Gastroesophageal sphincter (tissue), 4 donors: Measurements from ENCODE around the gene HOXC12. TPM values are rescaled to one million over a fixed set of nuclear protein-coding genes. Genes with fewer than 3 reads are reported as not detected.

ENCODE experiments used
- ATAC-seq: fragments of 150-250 bp; one replicate; pipeline ENCODE4 v1.9.1; 2016; ENCODE audit warnings: mild to moderate bottlenecking, moderate library complexity
- H3K27ac ChIP-seq, 4 donors: fragments of 200-600 bp; sonication (generic) in 3 of 4; 1 replicate in 3 of 4; 2 replicates in 1 of 4; pipeline ENCODE4 v1.5.1; 2016 to 2019
- H3K27me3 ChIP-seq: fragments of 200-600 bp; sonication (generic); one replicate; pipeline ENCODE4 v1.5.1; 2019
- H3K36me3 ChIP-seq, 2 donors: fragments of 200-600 bp; sonication (generic); one replicate each; pipeline ENCODE4 v1.5.1; 2019; ENCODE audit warnings: control low read depth in 1 of 2
- H3K4me1 ChIP-seq, 3 donors: fragments of 200-600 bp; sonication (generic); 1 replicate in 2 of 3; 2 replicates in 1 of 3; pipeline ENCODE4 v1.5.1; 2016 to 2019; ENCODE audit warnings: control low read depth in 2 of 3
- H3K4me3 ChIP-seq, 2 donors: fragments of 200-600 bp; sonication (generic); one replicate each; pipeline ENCODE4 v1.5.1; 2019; ENCODE audit warnings: mild to moderate bottlenecking in 1 of 2, moderate library complexity in 1 of 2
- H3K9me3 ChIP-seq, 3 donors: fragments of 200-600 bp; sonication (generic); one replicate each; pipeline ENCODE4 v1.5.1; 2017 to 2019; ENCODE audit warnings: control low read depth in 2 of 3
- EP300 ChIP-seq: sonication (generic); formaldehyde crosslinking; IDR thresholded peaks from one replicate; pipeline ENCODE4 v1.6.1; 2017; ENCODE audit warnings: antibody characterized with exemption, mild to moderate bottlenecking
- POLR2A ChIP-seq, 2 donors: fragments of 450-650 bp; IDR thresholded peaks; one replicate each; pipeline ENCODE4 v1.6.1; 2017; ENCODE audit warnings: antibody characterized with exemption in 2 of 2, mild to moderate bottlenecking in 2 of 2, moderate library complexity in 1 of 2
- POLR2AphosphoS5 ChIP-seq: sonication (generic); formaldehyde crosslinking; IDR thresholded peaks from one replicate; pipeline ENCODE4 v1.6.1; 2017; ENCODE audit warnings: antibody characterized with exemption
- WGBS, 2 donors: methylation state at CpG; one replicate each; pipeline ENCODE4 v1.1.5; 2018; ENCODE audit warnings: low coverage in 1 of 2; 5-methylcytosine and 5-hydroxymethylcytosine counted together
- total RNA-seq, 4 donors: library from RNA; depleted of rRNA; stranded (reverse); fragments of >200 nt; gene quantifications; one replicate each; pipeline ENCODE4 v1.1.0, GENCODE V29; 2016
- TF ChIP-seq, protein P1 (sequence below), 4 experiments: fragments of 200-600 bp in 2 of 4; fragments of 450-650 bp in 2 of 4; sonication (generic) in 1 of 4; IDR thresholded peaks; one replicate each; pipeline ENCODE4 v1.5.1; 2017 to 2019; ENCODE audit warnings: antibody characterized with exemption in 4 of 4, mild to moderate bottlenecking in 2 of 4, moderate library complexity in 2 of 4

Gene HOXC12
- total RNA-seq, 4 donors from 2014 or later: not detected

DNA sequence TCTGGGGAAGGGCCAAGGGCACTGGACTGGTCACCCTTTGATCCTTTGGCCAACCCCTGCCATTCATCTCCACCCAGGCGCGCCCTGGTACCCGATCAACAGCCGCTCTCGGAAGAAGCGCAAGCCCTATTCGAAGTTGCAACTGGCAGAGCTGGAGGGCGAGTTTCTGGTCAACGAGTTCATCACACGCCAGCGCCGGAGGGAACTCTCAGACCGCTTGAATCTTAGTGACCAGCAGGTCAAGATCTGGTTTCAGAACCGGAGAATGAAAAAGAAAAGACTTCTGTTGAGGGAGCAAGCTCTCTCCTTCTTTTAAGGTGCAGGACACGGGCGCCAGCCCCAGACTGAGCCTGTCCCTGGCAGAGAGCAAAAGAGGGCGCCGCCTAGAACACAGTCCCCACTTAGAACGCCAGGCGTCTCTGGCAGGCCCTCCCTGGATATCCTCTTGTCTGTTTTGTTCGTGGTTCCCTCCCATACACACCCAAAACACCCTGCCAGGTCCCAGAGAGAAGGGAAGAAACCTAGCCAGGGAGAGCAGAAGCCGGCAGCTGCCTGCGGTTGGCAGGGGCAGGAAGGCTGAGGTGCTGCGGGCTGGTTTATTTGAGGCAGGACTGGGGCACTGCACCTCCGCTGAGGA is 1.7 kb downstream of the HOXC12 start:
- Histone ChIP-seq H3K4me1 (peaks cover 0 to 34% (median 13%) of the 10 kb centered on the region in 3 donors), H3K9me3 (peaks cover 0 to 6% (median 0%) of the 10 kb centered on the region in 3 donors), H3K4me3 (no peak overlapping the region), H3K27ac (no peak overlapping the region), H3K36me3 (no peaks in the 10 kb centered on the region), H3K27me3 (peaks cover 100% of the 10 kb centered on the region)
- TF ChIP-seq, protein P1, sequence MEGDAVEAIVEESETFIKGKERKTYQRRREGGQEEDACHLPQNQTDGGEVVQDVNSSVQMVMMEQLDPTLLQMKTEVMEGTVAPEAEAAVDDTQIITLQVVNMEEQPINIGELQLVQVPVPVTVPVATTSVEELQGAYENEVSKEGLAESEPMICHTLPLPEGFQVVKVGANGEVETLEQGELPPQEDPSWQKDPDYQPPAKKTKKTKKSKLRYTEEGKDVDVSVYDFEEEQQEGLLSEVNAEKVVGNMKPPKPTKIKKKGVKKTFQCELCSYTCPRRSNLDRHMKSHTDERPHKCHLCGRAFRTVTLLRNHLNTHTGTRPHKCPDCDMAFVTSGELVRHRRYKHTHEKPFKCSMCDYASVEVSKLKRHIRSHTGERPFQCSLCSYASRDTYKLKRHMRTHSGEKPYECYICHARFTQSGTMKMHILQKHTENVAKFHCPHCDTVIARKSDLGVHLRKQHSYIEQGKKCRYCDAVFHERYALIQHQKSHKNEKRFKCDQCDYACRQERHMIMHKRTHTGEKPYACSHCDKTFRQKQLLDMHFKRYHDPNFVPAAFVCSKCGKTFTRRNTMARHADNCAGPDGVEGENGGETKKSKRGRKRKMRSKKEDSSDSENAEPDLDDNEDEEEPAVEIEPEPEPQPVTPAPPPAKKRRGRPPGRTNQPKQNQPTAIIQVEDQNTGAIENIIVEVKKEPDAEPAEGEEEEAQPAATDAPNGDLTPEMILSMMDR (IDR thresholded peaks at IDR 0.05): no peak
- no peak for TF ChIP-seq POLR2A (IDR thresholded peaks at IDR 0.05)
- no peak for TF ChIP-seq POLR2AphosphoS5
- no peak for TF ChIP-seq EP300
- ATAC-seq: no peak
- WGBS, 2 donors: 12 to 19% methylated on average over 5 to 13 of the region's 25 CpGs

DNA sequence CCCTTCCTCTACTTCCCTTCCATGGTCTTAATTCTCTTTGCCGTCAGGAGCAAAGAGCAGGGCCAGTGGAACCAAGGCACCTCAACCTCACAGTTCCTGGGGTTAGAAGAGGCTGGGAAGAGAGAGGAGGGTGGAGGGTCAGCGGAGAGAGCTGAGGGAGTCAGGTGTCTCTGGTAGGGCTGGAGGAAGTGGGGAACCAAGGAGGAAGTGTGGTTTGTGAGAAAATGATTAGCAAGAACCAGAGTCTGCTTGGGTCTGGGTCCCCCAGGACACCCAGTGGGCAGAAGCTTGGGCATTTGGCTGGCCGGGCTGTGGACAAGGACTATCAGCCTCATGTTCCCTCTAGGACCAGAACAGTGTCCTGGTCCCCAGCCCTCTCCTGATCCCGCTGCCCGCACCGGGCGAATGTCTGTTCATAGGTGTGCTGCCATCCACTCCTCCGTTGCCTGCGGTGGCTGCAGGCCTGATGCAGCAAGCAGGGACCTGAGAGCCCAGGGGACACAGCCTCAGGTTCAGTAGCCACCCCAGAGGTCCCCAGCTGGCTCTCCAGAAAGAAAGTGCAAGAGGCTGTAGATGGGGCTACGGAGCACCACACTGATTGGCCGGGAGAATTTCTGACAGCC is 2.3 kb downstream of the HOXC12 start:
- H3K4me1 ChIP-seq: peaks cover 0 to 31% (median 7%) of the 10 kb centered on the region in 3 donors
- H3K27me3 ChIP-seq: peaks cover 100% of the 10 kb centered on the region
- 15% methylated on average over 5 of the region's 11 CpGs; no CpG with 5 or more reads in 1 of the 2 donors for WGBS, 2 donors
- TF ChIP-seq POLR2A (IDR thresholded peaks at IDR 0.05): no peak
- TF ChIP-seq, protein P1 (IDR thresholded peaks at IDR 0.05): no peak
- TF ChIP-seq POLR2AphosphoS5: no peak
- no peak for TF ChIP-seq EP300
- H3K9me3 ChIP-seq: peaks cover 0 to 6% (median 0%) of the 10 kb centered on the region in 3 donors
- H3K27ac ChIP-seq: no peak overlapping the region
- no peaks in the 10 kb centered on the region for H3K36me3 ChIP-seq
- no peak for ATAC-seq
- no peak overlapping the region for H3K4me3 ChIP-seq

DNA sequence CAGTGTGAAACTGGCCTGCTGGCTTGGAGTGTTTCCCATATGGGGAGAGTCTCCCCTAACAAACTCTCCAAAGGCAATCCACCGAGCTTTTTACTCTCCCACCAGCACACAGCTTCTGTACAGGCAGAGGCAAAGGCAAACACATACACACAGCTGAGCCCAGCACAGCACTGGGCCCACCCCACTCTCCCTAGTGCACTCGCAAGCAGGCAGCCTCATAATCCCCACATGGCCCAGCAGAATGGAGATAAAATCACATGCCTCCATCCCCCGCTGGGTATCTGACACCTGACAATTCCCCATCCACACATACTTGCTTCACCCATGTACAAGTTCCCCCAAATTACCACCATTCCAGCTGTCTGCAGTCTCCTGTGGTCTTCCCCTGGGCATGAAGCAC is 3.4 kb downstream of the HOXC12 start:
- TF ChIP-seq POLR2A (IDR thresholded peaks at IDR 0.05) (no peak), EP300 (no peak), POLR2AphosphoS5 (no peak)
- TF ChIP-seq, protein P1 (IDR thresholded peaks at IDR 0.05): no peak
- H3K36me3 ChIP-seq: no peaks in the 10 kb centered on the region
- H3K4me1 ChIP-seq: peaks cover 0 to 32% (median 7%) of the 10 kb centered on the region in 3 donors
- 14 to 27% methylated on average over 2 of the region's 3 CpGs for WGBS, 2 donors
- H3K9me3 ChIP-seq: no peaks in the 10 kb centered on the region
- no peak overlapping the region for H3K4me3 ChIP-seq
- H3K27ac ChIP-seq: no peak overlapping the region
- H3K27me3 ChIP-seq: peaks cover 100% of the 10 kb centered on the region
- ATAC-seq: no peak

DNA sequence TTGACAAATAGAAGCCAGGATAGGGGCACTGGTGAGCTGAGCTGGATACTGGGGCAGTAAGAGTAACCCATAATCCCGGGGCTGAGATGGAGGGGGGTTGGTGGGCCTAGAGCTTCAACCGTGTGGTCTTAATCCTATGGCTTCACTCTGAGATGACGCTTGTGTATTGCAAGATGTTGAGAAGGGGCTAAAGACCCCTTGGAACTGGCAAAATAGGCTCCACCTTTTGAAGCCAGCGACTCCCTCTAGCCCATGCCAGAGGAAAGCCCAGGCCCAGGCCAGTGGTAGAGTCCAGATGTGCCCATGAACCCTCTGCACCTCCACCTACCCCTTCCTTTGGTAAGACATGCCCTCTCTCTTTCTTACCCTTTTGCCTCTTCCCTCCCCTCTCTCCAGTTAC is 4.6 kb downstream of the HOXC12 start:
- peaks cover 0 to 40% (median 7%) of the 10 kb centered on the region in 3 donors for H3K4me1 ChIP-seq
- WGBS, 2 donors: 0 to 12% methylated on average over 1 to 4 of the region's 4 CpGs
- no peak for ATAC-seq

More for the DNA sequence above, 4.6 kb downstream of the HOXC12 start:
- no peak overlapping the region for H3K27ac ChIP-seq
- H3K36me3 ChIP-seq: no peaks in the 10 kb centered on the region
- H3K27me3 ChIP-seq: peaks cover 100% of the 10 kb centered on the region
- H3K4me3 ChIP-seq: no peak overlapping the region
- no peaks in the 10 kb centered on the region for H3K9me3 ChIP-seq
- TF ChIP-seq POLR2A (IDR thresholded peaks at IDR 0.05): no peak
- no peak for TF ChIP-seq POLR2AphosphoS5
- no peak for TF ChIP-seq EP300
- TF ChIP-seq, protein P1 (IDR thresholded peaks at IDR 0.05): no peak
